Measurements from ENCODE around the gene ADTRP.

DNA sequence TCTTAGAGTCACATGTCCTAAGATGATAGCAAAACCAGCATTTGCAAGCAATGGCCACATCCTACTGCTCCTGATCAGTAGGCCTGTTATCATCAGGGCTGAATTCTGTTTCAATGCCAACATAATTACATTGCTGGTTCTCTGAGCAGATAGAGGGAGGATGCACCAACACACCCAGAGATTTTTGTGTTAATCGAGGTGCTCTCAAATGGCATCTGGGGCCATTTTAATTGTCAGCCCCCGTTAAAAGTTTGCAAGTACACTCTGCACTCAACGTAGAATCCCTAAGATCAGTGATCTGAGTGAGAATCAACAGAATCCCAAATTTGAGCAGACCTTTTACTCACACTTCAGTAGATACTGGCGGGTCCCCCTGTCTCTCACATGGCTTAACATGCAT, 24.8 kb downstream of the ADTRP start:
- TF ChIP-seq, protein P1, sequence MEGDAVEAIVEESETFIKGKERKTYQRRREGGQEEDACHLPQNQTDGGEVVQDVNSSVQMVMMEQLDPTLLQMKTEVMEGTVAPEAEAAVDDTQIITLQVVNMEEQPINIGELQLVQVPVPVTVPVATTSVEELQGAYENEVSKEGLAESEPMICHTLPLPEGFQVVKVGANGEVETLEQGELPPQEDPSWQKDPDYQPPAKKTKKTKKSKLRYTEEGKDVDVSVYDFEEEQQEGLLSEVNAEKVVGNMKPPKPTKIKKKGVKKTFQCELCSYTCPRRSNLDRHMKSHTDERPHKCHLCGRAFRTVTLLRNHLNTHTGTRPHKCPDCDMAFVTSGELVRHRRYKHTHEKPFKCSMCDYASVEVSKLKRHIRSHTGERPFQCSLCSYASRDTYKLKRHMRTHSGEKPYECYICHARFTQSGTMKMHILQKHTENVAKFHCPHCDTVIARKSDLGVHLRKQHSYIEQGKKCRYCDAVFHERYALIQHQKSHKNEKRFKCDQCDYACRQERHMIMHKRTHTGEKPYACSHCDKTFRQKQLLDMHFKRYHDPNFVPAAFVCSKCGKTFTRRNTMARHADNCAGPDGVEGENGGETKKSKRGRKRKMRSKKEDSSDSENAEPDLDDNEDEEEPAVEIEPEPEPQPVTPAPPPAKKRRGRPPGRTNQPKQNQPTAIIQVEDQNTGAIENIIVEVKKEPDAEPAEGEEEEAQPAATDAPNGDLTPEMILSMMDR (IDR thresholded peaks at IDR 0.05) = no peak
- TF ChIP-seq POLR2A (IDR thresholded peaks at IDR 0.05) (no peak), EP300 (IDR thresholded peaks at IDR 0.05) (no peak)

Measured in ovary (tissue), 3 donors.